ES-I3 (cell line): Measurements from ENCODE around the gene GPER1.
"Not testable (repeated sequence)": the region's sequence is repeated elsewhere in the genome, so short reads cannot be mapped to it uniquely, and the experiment has no call there.

Experiments
- H3K36me3 ChIP-seq: 2 replicates; pipeline ENCODE4 v1.6.1; 2013; ENCODE audit warnings: mild to moderate bottlenecking, low read length, control low read depth, moderate library complexity; ENCODE audit not compliant: insufficient read depth
- H3K4me1 ChIP-seq: 2 replicates; pipeline ENCODE4 v1.6.1; 2013; ENCODE audit warnings: mild to moderate bottlenecking, control low read depth, low read length; ENCODE audit not compliant: insufficient read depth
- H3K9ac ChIP-seq: 2 replicates; pipeline ENCODE4 v1.6.1; 2013; ENCODE audit warnings: low read depth, mild to moderate bottlenecking, low read length, moderate library complexity
- H3K9me3 ChIP-seq: 2 replicates; pipeline ENCODE4 v1.6.1; 2013; ENCODE audit warnings: mild to moderate bottlenecking, low read length, moderate library complexity; ENCODE audit not compliant: control insufficient read depth, insufficient read depth

Gene GPER1

DNA sequence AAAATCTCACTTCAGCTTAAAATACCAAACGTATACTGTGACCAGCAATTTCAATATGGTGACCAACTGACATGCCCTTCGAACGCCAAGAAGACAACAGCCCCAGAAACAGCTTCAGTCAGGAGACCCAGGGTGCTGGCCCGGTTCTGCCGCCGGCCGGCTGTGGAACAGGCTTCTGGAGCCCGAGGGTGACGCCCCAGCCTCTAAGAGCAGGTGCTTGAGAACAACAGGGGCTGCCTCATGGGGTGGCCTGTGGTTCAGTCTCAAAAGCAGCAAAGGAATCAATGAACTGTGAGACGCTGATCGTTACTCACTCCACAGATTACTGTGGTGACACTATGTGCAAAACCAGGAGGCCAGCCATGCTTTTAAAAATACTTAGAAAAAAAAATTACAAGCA, 17.3 kb downstream of the GPER1 start:
- no peak overlapping the region for H3K9ac ChIP-seq
- H3K36me3 ChIP-seq: 0 out of 2 replicates have a peak, but pooled peaks cover 2% of the 10 kb centered on the region
- no peaks in the 10 kb centered on the region for H3K9me3 ChIP-seq
- H3K4me1 ChIP-seq: no peaks in the 10 kb centered on the region; the same call in 1 of the 2 replicates

DNA sequence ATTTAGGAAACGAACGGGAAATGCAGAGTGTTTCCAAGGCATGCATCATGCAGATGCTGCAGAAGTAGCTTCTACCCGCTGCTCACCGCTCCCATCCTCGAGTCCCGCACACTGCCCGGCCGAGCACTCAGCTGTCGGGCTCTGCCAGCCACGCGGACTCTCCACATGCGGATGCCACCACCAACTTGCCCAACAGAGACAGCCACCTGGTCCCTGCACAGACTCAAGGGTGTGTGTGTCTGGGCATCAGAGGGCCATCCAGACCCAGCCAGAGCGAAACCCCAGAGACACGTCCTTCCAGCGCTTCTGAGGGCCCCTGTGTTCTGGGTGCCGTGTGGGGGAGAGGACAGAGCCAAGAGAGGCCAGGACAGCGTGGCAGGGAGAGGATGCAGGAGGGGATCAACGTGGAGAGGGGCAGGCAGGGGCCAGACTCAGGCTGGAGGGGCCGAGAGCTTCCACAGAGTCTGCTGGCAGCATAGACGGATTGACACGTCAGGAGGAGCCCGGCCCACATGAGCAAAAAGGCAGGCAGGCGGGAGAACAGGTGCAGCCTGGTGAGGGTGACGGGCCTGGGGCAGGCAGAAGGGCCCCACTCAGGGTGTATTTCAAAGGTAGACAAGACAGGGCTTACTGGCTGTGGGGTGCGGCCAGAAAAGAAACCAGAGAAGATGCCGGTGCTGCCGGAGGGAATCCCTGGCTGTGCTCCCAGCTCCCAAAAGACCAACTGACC, 18.3 kb downstream of the GPER1 start:
- H3K36me3 ChIP-seq: 0 out of 2 replicates have a peak, but pooled peaks cover 2% of the 10 kb centered on the region
- H3K4me1 ChIP-seq: no peaks in the 10 kb centered on the region
- no peaks in the 10 kb centered on the region for H3K9me3 ChIP-seq
- H3K9ac ChIP-seq: no peak overlapping the region

DNA sequence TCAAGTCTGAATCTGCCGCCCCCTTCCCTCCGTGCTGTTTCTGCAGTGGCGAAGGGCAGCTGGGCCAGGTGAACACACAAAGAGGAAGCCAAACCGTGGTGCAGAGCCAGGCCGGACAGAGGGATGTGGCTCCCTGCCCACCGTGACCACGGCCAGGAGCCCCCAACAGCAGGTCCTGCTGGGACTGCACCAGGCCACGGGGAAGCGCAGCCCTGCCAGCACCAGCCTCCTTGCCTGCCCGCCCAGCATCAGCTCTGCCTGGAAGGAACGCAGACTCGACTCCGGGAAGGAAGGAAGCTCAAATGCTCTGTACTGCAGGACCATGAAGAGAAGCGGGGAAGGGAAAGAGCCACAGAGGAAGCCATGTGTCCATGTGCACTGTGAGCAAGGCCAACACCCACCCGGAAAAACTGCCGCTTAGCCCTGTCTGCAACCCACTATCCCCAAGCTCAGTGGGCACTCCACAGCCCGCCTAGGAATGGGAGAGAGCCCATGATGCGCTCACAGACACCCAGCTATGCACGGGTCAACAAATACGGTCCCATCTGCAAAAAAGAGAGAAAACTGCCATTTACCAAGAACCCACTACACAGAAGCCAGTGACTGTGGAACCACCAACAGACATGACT, 19.0 kb downstream of the GPER1 start:
- Histone ChIP-seq H3K9me3 (no peaks in the 10 kb centered on the region), H3K4me1 (no peaks in the 10 kb centered on the region), H3K9ac (no peak overlapping the region), H3K36me3 (0 out of 2 replicates have a peak, but pooled peaks cover 2% of the 10 kb centered on the region)

DNA sequence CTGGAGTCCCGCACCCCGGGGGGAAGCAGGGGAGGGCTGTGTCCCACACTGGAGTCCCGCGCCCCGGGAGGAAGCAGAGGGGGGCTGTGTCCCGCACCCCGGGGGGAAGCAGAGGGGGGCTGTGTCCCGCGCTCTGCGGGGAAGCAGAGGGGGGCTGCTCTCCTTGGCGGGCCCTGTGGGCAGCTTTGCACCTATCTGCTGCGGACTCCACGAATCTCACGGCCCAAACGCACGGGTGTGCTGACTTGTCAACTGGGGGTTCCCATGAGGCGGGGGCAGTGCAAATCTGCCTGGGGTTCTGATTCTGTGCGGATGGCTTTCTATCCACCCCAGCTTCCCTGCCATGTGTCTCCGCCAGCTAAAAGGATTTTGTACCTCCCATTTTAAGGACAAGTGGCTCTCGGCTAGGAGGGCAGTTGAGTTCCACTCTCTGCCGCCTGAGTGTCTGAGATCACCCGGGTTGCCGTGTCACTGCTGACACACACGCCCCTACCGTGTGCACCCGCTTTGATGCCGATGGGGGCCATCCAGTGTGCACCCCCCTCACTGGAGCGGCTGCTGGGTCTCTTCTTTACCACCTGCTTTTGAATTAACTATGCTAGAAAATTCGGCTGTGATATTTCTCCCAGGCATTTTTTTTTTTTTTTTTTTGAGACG, 20.5 kb downstream of the GPER1 start:
- Histone ChIP-seq H3K36me3 (0 out of 2 replicates have a peak, but pooled peaks cover 2% of the 10 kb centered on the region), H3K9me3 (no peaks in the 10 kb centered on the region), H3K9ac (no peak overlapping the region), H3K4me1 (no peaks in the 10 kb centered on the region)

DNA sequence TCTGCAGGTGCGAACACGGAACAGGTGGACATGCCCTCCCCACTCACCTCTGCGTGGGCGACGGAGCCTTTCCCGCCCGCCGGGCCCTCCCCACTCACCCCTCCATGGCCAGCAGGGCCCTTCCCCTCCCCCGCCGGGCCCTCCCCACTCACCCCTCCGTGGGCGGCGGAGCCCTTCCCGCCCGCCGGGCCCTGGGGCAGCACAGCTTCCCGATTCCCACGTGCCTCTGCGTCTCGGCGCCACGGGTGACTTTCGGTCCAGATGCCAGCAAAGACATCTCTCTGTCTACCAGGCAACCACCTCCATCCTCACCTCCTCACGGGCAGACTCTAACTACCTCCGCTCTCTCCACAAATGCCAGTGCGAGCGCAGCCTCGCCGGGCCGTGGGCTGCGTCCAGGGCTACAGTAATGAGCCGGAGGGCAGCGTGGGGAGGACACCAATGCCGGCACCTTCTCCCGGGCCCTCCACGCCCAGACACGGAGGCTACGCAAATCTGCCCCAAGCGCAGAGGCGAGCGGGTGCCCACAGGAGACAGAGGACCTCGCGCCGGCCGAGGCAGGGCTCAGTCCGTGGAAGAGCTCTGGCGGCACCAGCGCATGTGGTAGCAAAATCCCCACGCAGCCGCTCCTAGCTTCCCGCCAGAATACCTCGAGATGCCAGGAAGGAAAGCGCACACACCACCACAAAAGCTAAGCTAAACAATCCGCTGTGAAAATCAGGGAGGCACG, 21.8 kb downstream of the GPER1 start:
- H3K36me3 ChIP-seq: 0 out of 2 replicates have a peak, but pooled peaks cover 2% of the 10 kb centered on the region
- H3K9me3 ChIP-seq: no peaks in the 10 kb centered on the region
- no peak overlapping the region for H3K9ac ChIP-seq
- no peaks in the 10 kb centered on the region for H3K4me1 ChIP-seq

DNA sequence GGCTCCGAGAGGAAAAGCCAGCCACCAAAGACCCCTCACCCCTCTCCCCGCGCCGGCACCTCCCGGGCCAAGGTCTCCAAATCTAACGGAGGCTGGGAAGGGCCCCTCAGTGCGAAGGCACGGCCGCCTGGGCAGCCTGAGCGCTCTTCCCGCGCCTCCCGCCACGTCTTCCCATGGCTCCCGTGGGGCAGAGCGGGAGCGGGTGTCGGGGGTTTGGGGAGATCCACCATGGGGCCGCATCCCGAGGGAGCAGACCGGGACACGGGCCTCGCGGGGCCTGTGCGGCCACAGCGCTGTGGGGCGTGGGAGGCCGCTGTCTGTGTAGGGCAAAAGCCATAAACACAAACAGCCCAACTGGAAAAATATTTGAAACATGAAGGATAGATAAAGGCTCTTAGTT, 22.4 kb downstream of the GPER1 start:
- H3K36me3 ChIP-seq: 0 out of 2 replicates have a peak, but pooled peaks cover 2% of the 10 kb centered on the region
- H3K4me1 ChIP-seq: no peaks in the 10 kb centered on the region
- H3K9me3 ChIP-seq: no peaks in the 10 kb centered on the region
- no peak overlapping the region for H3K9ac ChIP-seq

DNA sequence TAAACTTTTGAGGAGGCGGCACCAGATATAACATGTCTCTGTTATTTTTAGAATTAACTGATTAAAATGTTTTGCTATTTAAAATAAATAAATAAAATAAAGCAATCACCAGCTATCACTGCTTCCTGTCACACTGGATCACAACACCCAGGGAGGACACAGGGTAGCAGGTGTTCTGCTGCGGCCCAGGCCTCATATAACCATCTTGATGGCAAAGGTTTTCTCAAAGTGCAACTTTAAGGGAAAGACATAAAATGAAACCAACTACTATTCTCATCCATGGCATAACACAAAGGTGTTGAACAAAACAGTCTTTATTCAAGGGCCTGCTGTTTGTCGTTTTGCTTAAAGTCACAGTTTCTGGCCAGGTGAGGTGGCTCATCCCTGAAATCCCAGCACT, 23.2 kb downstream of the GPER1 start:
- Histone ChIP-seq H3K4me1 (no peaks in the 10 kb centered on the region), H3K9me3 (no peaks in the 10 kb centered on the region), H3K9ac (no peak overlapping the region), H3K36me3 (no peaks in the 10 kb centered on the region)

DNA sequence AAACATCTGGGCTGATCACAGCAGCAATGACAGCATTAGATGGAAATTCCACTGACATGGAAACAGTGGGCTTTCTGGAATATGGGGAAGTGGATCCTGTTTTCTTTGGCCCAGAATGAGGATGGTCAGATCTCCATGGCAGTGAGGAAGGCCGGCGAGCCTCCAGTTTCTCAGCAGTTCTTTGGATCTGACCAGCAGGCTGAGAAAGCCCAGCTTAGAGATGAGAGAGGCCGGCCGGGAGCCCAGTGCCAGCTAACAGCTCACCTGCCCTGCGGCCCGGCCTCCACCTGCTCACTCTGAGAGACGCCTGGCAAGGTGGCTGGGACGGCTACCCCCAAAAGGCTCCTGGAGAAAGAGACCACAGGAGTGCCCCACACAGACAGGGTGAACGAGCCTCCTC, 24.2 kb downstream of the GPER1 start:
- Histone ChIP-seq H3K36me3 (no peaks in the 10 kb centered on the region), H3K4me1 (no peaks in the 10 kb centered on the region), H3K9me3 (no peaks in the 10 kb centered on the region), H3K9ac (no peak overlapping the region)

DNA sequence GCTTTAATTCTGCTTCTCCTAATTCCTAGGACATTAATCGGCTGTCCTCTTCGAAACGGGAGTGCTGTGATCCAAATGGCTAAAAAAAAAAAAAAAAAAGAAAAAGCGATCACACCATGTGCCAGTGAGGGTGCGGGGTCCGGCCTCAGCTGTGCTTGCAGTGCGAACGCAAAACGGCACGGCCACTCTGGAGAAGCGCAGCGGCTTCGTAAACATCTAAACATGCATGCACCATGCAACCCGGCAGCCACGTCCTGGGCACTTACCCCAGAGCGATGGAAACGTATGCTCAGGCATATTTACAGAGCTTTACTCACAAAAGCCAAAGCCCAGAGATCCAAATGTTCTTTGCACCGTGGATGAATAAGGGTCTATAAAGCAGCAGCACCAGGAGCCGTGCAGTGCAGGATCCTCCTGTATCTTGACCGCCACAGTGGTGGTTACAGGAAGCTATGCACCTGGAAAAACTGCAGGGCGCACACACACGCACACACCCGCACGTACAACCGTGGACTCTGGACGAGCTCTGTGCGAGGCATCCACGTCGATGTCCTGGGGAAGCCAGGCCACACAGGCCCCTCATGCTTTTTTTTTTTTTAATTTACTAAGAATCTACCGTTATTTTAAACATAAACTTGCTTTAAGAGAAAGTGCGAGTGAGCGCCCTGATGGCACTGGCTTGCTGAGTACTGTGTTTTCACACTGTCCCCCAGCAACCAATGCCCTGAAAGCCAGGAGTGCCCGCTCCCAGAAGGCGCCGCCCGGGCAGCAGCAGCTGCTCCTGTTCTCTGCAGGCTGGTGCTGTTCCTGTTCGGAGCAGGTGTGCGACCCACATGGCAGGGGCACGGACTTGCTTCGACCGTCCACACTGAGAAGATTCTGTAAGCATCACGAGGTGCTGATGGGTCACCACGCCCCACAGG, 25.0 kb downstream of the GPER1 start:
- Histone ChIP-seq H3K9me3 (no peaks in the 10 kb centered on the region), H3K36me3 (no peaks in the 10 kb centered on the region), H3K4me1 (no peaks in the 10 kb centered on the region), H3K9ac (no peak overlapping the region)

DNA sequence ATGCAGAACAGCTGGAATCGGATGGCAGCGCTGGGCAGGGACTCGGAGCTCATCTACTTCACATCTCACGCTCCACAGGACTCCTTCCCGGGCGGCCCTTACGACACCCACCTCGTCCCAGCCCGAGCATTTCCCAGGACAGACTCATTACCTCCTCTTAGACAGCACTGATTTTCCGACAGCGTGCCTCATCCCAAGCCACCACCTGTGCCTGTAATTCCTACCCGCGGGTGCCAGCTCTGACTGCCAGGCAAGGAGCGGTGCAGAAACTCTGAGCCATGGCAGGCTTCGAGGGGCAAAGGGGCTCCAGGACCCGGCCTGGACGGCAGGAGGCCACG, 25.6 kb downstream of the GPER1 start:
- no peaks in the 10 kb centered on the region for H3K4me1 ChIP-seq
- H3K9ac ChIP-seq: no peak overlapping the region
- no peaks in the 10 kb centered on the region for H3K36me3 ChIP-seq
- H3K9me3 ChIP-seq: no peaks in the 10 kb centered on the region

DNA sequence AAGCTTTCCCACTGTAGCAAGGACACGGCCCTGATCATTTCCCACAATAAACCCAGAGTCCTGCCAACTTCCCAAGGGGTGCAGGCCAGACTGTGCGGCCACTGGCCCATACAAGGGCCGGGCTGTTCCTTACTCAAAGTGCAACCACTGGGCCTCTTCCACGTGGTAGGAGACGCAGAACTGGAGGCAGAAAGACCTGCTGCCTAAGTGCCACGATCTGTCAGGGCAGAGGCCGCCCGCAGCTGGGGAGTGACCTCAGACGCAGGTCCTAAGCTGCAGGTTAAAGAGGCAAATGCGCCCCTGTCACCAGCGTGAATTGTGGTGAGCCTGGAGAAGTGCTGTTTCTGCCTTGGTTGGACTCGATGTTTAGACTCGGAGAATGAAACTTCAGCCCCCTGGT, 26.2 kb downstream of the GPER1 start:
- no peaks in the 10 kb centered on the region for H3K36me3 ChIP-seq
- H3K9me3 ChIP-seq: no peaks in the 10 kb centered on the region
- no peak overlapping the region for H3K9ac ChIP-seq
- H3K4me1 ChIP-seq: no peaks in the 10 kb centered on the region

DNA sequence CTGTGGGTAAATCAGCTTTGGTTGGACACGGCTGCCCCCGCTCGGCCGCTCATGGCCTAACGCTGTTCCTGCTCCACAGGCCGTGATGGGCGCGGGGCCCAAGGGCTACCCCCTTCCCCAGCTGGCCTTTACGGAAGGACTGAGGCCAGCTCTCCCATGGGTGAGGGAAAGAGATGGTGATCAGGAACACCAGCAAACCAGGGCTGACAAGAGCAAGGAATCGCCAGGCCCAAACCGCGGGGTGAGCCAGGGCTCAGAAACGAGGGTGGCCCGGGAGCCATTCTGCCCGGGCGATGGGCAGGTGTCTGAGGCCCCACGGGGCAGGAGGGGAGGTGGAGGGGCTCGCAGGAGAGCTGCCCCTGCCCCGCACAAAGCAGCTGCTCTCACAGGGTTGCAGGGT, 26.6 kb downstream of the GPER1 start:
- no peaks in the 10 kb centered on the region for H3K36me3 ChIP-seq
- H3K4me1 ChIP-seq: no peaks in the 10 kb centered on the region
- no peaks in the 10 kb centered on the region for H3K9me3 ChIP-seq
- H3K9ac ChIP-seq: no peak overlapping the region

DNA sequence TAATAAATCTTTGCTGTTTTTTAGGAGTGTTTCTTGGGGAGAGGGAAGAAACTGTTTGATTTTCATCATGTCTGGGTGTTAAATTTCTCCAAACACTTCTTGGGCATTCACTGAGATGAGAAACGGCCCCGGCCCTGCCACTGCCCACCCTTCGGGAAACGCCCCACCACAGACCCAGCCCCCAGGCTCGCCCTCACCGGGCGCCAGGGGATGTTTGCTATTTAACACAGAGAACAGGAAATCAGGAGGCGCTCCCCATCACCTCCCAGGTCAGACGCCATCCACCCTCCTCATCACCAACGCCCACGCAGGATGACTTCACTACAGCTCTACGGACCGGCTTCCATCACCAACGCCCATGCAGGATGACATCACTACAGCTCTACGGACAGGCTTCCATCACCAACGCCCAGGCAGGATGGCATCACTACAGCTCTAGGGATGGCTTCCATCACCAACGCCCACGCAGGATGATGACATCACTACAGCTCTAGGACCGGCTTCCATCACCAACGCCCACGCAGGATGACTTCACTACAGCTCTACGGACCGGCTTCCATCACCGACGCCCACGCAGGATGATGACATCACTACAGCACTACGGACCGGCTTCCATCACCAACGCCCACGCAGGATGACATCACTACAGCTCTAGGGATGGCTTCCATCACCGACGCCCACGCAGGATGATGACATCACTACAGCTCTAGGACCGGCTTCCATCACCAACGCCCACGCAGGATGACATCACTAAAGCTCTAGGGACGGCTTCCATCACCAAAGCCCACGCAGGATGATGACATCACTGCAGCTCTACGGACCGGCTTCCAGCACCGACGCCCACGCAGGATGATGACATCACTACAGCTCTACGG, 27.5 kb downstream of the GPER1 start:
- not testable (repeated sequence) for H3K36me3 ChIP-seq, H3K4me1 ChIP-seq, H3K9ac ChIP-seq, H3K9me3 ChIP-seq
